Measurements from ENCODE around the gene PDE4D. TPM values are rescaled to one million over a fixed set of nuclear protein-coding genes. Genes with fewer than 3 reads are reported as not detected.

The PDE4D gene
- total and polyA plus RNA-seq, 4 donors: 12.8 to 167 (median 44.5) TPM

GRCh38 chr5:59533730-59534108 lies 359.8 kb downstream of the PDE4D start:
- no peak overlapping the region for H3K4me3 ChIP-seq
- no peak overlapping the region for H3K27ac ChIP-seq (ENCODE audit: low read depth in 1 of 2, low read length in 1 of 2)
- H3K9me3 ChIP-seq (ENCODE audit: control insufficient read depth in 4 of 4, insufficient read depth in 3 of 4, low read length in 3 of 4): no peaks in the 10 kb centered on the region
- H3K4me1 ChIP-seq (ENCODE audit: control insufficient read depth in 5 of 5, insufficient read depth in 5 of 5, low read length in 5 of 5): no peaks in the 10 kb centered on the region
- DNase-seq (no peak), ATAC-seq (ENCODE audit: insufficient read depth, low FRiP score) (no peak)
- H3K9ac ChIP-seq (ENCODE audit: insufficient read depth in 1 of 2, low read length in 2 of 2): no peak overlapping the region
- TF ChIP-seq, protein P1, sequence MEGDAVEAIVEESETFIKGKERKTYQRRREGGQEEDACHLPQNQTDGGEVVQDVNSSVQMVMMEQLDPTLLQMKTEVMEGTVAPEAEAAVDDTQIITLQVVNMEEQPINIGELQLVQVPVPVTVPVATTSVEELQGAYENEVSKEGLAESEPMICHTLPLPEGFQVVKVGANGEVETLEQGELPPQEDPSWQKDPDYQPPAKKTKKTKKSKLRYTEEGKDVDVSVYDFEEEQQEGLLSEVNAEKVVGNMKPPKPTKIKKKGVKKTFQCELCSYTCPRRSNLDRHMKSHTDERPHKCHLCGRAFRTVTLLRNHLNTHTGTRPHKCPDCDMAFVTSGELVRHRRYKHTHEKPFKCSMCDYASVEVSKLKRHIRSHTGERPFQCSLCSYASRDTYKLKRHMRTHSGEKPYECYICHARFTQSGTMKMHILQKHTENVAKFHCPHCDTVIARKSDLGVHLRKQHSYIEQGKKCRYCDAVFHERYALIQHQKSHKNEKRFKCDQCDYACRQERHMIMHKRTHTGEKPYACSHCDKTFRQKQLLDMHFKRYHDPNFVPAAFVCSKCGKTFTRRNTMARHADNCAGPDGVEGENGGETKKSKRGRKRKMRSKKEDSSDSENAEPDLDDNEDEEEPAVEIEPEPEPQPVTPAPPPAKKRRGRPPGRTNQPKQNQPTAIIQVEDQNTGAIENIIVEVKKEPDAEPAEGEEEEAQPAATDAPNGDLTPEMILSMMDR (IDR thresholded peaks at IDR 0.05; ENCODE audit: control extremely low read depth, extremely low read depth): no peak
- H3K27me3 ChIP-seq (ENCODE audit: control insufficient read depth in 3 of 3, insufficient read depth in 3 of 3, low read length in 2 of 3): no peaks in the 10 kb centered on the region
- H3K36me3 ChIP-seq (ENCODE audit: control insufficient read depth in 4 of 4, insufficient read depth in 4 of 4, low read length in 4 of 4): no peaks in the 10 kb centered on the region

DNA sequence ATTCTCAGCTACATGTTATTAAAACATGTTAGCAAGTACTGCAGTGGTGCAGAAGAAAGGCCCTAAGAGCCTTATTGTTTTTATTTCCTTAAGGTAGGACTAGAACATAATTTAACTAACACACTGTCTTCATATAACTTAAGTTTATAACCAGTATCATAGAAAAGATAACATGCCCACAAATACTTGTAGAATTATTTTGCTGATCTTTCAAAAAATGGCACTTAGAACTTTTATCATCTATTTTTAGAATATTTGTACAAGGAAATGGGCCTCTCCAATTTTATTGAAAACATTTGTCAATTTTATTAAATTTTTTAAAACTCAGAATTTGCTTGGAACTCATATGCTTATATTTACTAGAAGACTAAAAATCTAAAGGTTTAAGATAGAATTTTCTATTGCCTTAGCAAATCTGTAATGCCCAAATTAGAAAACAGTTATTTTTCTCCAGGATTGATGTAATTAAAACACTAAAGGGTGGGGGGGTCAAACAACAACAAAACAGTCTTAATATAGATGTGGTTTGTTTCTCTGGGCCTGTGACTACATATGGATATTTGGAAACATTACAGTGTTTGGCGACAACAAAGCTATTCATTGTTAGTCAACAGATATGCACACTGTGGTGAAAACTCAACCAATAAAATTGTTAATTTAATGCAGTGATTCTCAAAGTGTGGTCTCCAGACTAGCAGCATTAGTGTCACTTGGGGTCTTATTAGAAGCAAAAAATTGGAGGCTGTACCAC lies 360.4 kb downstream of the PDE4D start:
- Histone ChIP-seq H3K9me3 (ENCODE audit: control insufficient read depth in 4 of 4, insufficient read depth in 3 of 4, low read length in 3 of 4) (no peaks in the 10 kb centered on the region), H3K9ac (ENCODE audit: insufficient read depth in 1 of 2, low read length in 2 of 2) (no peak overlapping the region), H3K36me3 (ENCODE audit: control insufficient read depth in 4 of 4, insufficient read depth in 4 of 4, low read length in 4 of 4) (no peaks in the 10 kb centered on the region), H3K4me3 (no peak overlapping the region), H3K27me3 (ENCODE audit: control insufficient read depth in 3 of 3, insufficient read depth in 3 of 3, low read length in 2 of 3) (no peaks in the 10 kb centered on the region), H3K27ac (ENCODE audit: low read depth in 1 of 2, low read length in 1 of 2) (no peak overlapping the region), H3K4me1 (ENCODE audit: control insufficient read depth in 5 of 5, insufficient read depth in 5 of 5, low read length in 5 of 5) (no peaks in the 10 kb centered on the region)
- WGBS, 2 donors: 95 to 97% methylated on average over 1 of the region's 1 CpG
- no peak for ATAC-seq (ENCODE audit: insufficient read depth, low FRiP score)
- TF ChIP-seq, protein P1 (IDR thresholded peaks at IDR 0.05; ENCODE audit: control extremely low read depth, extremely low read depth): no peak
- DNase-seq: no peak

GRCh38 chr5:59529239-59529638 lies 364.3 kb downstream of the PDE4D start:
- Histone ChIP-seq H3K9ac (ENCODE audit: insufficient read depth in 1 of 2, low read length in 2 of 2) (no peak overlapping the region), H3K27me3 (ENCODE audit: control insufficient read depth in 3 of 3, insufficient read depth in 3 of 3, low read length in 2 of 3) (no peaks in the 10 kb centered on the region), H3K36me3 (ENCODE audit: control insufficient read depth in 4 of 4, insufficient read depth in 4 of 4, low read length in 4 of 4) (no peaks in the 10 kb centered on the region), H3K9me3 (ENCODE audit: control insufficient read depth in 4 of 4, insufficient read depth in 3 of 4, low read length in 3 of 4) (peaks cover 0 to 2% (median 0%) of the 10 kb centered on the region in 4 donors), H3K27ac (ENCODE audit: low read depth in 1 of 2, low read length in 1 of 2) (no peak overlapping the region), H3K4me1 (ENCODE audit: control insufficient read depth in 5 of 5, insufficient read depth in 5 of 5, low read length in 5 of 5) (no peaks in the 10 kb centered on the region), H3K4me3 (no peak overlapping the region)
- TF ChIP-seq, protein P1 (IDR thresholded peaks at IDR 0.05; ENCODE audit: control extremely low read depth, extremely low read depth): no peak
- no peak for ATAC-seq (ENCODE audit: insufficient read depth, low FRiP score)
- WGBS, 2 donors: 100% methylated on average over 1 of the region's 1 CpG
- no peak for DNase-seq

All from lung (tissue), 12 donors.